ENCODE measurements around the gene RBM15B.
"Not testable (repeated sequence)": the region's sequence is repeated elsewhere in the genome, so short reads cannot be mapped to it uniquely, and the experiment has no call there.

The RBM15B gene

GRCh38 chr3:51379746-51380455 is 11.2 kb upstream of the RBM15B start:
- no peak for ATAC-seq

- ATAC-seq, result no peak
Measured at GRCh38 chr3:51380601-51381332, 10.3 kb upstream of the RBM15B start.

- ATAC-seq, result no peak
Measured at GRCh38 chr3:51381333-51381705, 9.8 kb upstream of the RBM15B start.

DNA sequence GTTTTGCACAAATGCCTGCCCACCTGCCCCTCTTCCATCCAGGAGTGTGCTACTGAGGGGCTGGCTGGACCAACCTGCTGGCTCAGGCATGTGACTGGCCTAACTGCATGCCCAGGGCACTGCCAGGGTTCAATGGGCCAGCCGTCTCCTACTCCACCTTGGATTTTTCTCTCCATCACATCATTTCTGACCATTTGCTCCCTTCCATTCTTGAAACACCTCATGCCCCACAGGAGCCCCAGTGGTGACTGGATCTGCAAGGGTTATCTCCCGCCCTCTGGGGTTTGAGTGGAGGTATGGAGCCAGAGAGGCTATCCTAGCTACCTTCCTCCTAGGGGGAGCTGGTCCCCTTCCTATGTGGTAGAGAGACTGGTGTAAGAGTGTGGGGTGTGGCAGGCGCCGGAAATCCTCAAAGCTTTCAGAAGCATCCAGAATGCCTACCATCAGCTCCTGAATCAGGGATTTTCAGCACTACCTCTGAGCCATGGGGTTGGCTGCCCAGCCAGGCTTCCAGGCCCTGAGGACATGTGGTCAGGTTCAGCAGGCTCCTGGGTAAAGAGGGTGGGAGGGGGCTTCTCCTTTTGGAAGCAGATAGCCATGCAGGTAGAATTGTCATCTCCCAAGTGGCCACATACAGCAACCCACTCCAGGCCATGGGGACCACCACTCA is 8.9 kb upstream of the RBM15B start:
- ATAC-seq, result no peak

GRCh38 chr3:51382947-51383578 is 8.0 kb upstream of the RBM15B start:
- ATAC-seq, result no peak

DNA sequence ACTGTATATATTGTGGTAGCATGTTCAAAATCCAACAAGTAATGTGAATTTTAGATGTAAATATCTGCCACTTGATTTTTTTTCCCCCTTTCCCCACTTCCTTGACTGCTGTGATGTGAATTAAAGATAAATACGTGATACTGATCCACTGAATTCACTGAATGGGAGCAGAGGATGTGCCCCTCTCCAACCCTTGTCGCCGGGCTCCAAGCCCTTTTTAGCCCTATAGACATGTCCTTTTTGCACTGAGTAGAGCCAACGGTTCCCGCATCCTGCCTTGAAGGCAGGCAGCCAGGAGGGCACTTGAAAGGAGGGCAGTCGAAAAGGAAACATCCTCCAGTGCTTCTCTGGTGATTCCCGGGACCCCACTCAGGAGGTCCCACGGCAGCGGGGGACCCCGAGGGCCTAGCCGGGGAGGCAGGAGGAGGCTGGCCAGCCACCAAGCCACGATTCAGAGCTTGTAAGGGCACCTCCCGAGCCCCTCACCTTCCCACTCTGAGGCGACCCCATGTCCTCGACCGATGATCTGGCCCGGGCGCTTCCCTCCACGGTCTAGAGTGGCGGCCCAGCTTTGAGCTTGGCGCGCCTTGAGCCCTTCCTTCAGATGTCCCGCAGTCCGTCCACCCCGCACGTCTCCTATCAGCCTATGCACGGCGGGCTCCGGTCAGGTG is 6.9 kb upstream of the RBM15B start:
- peak; percentile 5 to 7 for ATAC-seq

DNA sequence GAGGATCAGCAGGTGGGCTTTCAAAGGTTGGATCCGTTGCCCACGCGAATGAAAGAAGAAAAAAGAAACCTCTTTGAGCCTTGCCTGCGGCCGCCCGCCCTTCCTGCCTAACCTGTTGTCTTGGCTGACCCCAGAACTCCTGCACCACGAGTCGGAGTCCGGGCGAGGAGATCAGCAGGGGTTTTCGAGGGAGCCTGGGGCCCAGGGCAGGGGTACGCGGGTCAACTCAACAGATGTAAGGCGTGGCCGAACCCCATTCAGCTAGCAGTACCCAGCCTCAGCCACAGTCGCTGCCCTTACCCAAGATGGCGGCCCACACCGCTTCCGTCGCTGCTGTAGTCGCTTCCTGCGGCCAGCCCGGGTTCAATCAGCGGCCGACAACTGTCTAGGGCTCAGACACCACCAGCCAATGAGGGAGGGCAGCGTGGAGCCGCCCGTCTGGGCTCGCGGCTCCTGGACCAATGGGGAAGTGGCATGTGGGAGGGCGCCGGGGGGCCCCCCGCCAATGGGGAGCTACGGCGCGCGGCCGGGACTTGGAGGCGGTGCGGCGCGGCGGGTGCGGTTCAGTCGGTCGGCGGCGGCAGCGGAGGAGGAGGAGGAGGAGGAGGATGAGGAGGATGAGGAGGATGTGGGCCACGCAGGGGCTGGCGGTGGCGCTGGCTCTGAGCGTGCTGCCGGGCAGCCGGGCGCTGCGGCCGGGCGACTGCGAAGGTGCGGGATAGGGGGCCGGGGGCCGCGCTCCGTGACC is 6.2 kb upstream of the RBM15B start, which contains the start of gene MANF:
TSS of gene MANF (plus strand) at position 566 of the 748 bp plus-strand sequence. CDS start at position 618, 52 bp downstream.
- ATAC-seq, result peak; percentile 98

- ATAC-seq, result no peak
Measured at GRCh38 chr3:51385621-51386091, 5.4 kb upstream of the RBM15B start.

- no peak for ATAC-seq
Measured at GRCh38 chr3:51386159-51386851, 4.8 kb upstream of the RBM15B start.

DNA sequence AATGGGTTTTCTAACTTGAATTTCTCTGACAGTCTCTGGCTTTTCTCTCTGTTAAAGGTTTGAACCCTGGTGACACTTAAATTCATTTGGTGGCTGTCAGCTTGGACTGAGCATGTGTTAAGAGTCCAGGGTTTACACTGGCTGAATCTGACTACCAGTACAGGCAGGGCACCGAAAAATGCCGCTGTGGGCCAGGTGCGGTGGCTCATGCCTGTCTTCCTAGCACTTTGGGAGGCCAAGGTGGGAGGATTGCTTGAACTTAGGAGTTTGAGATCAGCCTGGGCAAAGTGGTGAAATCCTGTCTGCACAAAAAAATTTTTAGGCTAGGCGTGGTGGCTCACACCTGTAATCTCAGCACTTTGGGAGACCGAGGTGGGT is 4.2 kb upstream of the RBM15B start:
- ATAC-seq, result no peak

- ATAC-seq, result not testable (repeated sequence)
Measured at GRCh38 chr3:51387281-51387680, 3.8 kb upstream of the RBM15B start.

DNA sequence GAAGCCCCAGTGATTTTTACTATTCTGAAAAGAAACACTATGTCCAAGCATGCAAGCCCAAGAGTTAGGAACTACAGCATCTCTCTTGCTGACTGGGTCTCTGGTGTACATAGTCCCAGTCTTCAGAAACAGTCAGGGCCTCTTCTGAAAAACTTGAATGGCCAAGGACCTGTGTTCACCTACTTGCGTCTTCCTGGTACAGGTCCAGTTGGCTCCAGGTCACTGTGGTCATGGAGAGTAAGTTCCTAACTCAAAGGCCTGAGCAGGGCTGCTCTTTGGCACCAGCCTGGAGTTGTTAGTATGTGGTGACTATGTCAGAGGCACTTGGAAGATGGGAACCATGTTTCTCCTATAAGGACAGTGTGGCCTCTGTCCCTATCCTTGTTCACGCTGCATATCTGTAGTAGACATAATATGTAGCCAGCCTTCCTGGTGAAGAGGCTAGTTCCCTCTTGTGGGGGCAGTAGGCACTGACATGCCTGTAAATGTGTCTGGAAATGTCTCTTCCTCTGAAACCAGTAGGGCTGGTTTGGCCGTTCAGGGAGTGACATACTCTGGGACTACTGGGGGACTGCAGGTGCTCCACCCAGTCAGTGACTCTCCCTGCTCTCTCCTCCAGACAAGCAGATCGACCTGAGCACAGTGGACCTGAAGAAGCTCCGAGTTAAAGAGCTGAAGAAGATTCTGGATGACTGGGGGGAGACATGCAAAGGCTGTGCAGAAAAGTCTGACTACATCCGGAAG is 2.6 kb upstream of the RBM15B start:
- no peak for ATAC-seq

DNA sequence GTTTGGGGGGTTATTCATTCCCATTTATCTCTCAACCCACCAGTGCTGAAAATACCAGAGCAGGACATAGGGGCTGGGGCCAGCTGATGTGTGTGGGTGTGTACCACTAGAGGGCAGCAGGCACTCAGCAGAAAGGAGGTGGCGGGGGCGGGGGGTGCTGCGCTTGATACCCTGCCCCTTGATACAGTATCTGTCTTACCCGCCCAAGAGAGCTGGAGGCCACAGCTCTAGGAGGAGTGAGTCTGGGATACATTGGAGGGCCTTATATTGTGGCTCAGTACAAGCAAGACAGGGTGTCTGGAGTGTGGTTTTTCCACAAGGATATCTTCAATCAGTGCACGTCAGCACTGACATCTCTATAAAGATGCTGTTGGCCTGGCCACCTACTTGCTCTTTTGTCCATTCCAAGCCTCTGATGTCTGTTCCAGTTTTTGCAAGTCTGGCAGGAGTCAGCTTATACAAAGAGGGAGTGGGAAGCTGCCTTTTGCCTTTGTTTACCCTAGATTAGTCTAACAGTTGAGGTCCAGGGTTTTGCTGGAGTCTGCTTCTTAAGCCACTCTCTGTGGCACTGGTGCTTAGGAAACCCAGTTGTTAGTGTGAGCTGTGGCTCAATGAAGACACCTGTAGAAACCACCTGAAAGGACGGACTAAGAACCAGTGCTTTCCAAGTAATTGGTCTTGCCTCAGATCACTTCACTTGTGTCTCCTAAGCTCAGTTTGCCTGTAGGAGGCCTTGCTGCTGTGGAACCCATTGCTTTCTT is 1.5 kb upstream of the RBM15B start:
- no peak for ATAC-seq

GRCh38 chr3:51390246-51391074 is 625 bp upstream of the RBM15B start:
- ATAC-seq, result peak; percentile 2

DNA sequence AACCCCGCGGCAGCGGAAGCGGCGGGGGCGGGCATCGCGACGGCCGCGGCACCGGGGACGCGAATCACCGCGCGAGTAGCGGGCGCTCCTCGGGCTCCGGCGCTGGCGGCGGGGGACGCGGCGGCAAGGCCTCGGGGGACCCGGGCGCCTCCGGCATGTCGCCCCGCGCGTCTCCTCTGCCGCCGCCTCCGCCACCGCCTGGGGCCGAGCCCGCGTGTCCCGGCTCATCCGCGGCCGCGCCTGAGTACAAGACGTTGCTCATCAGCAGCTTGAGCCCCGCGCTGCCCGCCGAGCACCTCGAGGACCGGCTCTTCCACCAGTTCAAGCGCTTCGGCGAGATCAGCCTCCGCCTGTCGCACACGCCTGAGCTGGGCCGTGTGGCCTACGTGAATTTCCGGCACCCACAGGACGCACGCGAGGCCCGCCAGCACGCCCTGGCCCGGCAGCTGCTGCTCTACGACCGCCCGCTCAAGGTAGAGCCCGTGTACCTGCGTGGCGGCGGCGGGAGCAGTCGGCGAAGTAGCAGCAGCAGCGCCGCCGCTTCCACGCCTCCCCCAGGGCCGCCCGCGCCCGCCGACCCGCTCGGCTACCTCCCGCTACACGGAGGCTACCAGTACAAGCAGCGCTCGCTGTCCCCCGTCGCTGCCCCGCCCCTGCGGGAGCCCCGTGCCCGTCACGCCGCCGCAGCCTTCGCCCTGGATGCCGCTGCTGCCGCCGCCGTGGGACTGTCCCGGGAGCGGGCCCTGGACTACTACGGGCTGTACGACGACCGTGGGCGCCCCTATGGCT is 675 bp downstream of the RBM15B start:
- ATAC-seq, result peak; percentile 14 to 18

DNA sequence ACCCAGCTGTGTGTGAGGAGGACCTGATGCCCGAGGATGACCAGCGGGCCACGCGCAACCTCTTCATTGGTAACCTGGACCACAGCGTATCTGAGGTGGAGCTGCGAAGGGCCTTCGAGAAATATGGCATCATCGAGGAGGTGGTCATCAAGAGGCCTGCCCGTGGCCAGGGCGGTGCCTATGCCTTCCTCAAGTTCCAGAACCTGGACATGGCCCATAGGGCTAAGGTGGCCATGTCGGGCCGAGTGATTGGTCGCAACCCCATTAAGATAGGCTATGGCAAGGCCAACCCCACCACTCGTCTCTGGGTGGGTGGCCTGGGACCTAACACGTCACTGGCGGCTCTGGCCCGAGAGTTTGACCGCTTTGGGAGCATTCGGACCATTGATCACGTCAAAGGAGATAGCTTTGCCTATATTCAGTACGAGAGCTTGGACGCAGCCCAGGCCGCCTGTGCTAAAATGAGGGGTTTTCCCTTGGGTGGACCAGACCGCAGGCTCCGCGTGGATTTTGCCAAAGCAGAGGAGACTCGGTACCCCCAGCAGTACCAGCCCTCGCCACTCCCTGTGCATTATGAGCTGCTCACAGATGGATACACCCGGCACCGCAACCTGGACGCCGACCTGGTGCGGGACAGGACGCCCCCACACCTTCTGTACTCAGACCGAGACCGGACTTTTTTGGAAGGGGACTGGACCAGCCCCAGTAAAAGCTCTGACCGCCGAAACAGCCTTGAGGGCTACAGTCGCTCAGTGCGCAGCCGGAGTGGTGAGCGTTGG is 1.5 kb downstream of the RBM15B start:
- ATAC-seq, result no peak

DNA sequence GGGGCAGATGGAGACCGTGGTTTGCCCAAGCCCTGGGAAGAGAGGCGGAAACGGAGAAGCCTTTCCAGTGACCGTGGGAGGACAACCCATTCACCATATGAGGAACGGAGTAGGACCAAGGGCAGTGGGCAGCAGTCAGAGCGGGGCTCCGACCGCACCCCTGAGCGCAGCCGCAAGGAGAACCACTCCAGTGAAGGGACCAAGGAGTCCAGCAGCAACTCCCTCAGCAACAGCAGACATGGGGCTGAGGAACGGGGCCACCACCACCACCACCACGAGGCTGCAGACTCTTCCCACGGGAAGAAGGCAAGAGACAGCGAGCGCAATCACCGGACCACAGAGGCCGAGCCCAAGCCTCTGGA is 2.0 kb downstream of the RBM15B start:
- ATAC-seq, result no peak
